SK-N-SH (cell line): ENCODE results near the gene TSPAN11.

Experiments
- CTCF ChIP-seq: fragments of 200-600 bp; sonication (generic); IDR thresholded peaks from 2 replicates; pipeline ENCODE4 v1.6.1; 2017; ENCODE audit warnings: antibody characterized with exemption, mild to moderate bottlenecking, moderate library complexity
- EP300 ChIP-seq, 2 experiments: IDR thresholded peaks; 2 replicates each; pipeline versions ENCODE4 v1.4.0 to v1.6.1; 2012; ENCODE audit warnings: borderline replicate concordance in 1 of 2, low read depth in 1 of 2, low read length in 1 of 2
- IRF3 ChIP-seq: fragments of 150-350 bp; IDR thresholded peaks from 2 replicates; pipeline ENCODE4 v1.6.1; 2016; ENCODE audit warnings: mild to moderate bottlenecking, low read depth, low read length
- JUND ChIP-seq: IDR thresholded peaks from 2 replicates; pipeline ENCODE4 v1.4.0; 2012

GRCh38 chr12:30905463-30906009 is 21.0 kb upstream of the TSPAN11 start:
- TF ChIP-seq CTCF (no peak), IRF3 (no peak), JUND (no peak), EP300 (IDR thresholded peaks at IDR 0.05; ENCODE audit: borderline replicate concordance in 1 of 2, low read depth in 1 of 2, low read length in 1 of 2) (no peak)
